Measurements from ENCODE around the gene FSTL5. TPM values are rescaled to one million over a fixed set of nuclear protein-coding genes. Genes with fewer than 3 reads are reported as not detected.

The FSTL5 gene
- total RNA-seq, 1 experiment from 2014 or later: not detected

DNA sequence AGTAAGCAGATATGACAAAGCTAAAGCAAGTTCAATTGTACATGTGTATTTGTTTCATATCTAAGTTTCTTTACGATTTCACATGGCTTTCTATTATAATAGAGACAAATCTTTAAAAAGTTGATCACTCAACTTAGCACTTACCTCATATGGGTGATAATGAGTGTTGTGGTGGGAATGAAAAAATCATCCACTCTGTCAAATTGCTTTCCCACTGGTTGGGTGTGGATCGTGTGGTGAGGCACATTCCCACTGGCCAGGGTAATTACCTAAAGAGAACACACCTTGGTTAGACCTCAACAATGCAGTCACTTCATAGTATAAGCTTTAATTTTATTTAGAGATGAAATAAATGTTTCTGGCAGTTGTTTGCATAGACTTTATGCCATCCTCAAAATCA lies 708.9 kb downstream of the FSTL5 start:
- no peaks in the 10 kb centered on the region for H3K27me3 ChIP-seq (ENCODE audit: insufficient read depth, low read length)
- TF ChIP-seq, protein P1, sequence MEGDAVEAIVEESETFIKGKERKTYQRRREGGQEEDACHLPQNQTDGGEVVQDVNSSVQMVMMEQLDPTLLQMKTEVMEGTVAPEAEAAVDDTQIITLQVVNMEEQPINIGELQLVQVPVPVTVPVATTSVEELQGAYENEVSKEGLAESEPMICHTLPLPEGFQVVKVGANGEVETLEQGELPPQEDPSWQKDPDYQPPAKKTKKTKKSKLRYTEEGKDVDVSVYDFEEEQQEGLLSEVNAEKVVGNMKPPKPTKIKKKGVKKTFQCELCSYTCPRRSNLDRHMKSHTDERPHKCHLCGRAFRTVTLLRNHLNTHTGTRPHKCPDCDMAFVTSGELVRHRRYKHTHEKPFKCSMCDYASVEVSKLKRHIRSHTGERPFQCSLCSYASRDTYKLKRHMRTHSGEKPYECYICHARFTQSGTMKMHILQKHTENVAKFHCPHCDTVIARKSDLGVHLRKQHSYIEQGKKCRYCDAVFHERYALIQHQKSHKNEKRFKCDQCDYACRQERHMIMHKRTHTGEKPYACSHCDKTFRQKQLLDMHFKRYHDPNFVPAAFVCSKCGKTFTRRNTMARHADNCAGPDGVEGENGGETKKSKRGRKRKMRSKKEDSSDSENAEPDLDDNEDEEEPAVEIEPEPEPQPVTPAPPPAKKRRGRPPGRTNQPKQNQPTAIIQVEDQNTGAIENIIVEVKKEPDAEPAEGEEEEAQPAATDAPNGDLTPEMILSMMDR (conservative IDR thresholded peaks at IDR 0.05): no peak
- no peak overlapping the region for H2BK5ac ChIP-seq (ENCODE audit: insufficient read length, low read length)
- H3K23me2 ChIP-seq (ENCODE audit: insufficient read length, low read depth, low read length, poor library complexity, severe bottlenecking): no peaks in the 10 kb centered on the region
- H2BK12ac ChIP-seq (ENCODE audit: insufficient read length, low read depth, low read length): no peak overlapping the region
- no peak overlapping the region for H3K4ac ChIP-seq (ENCODE audit: low read depth, low read length)
- H3K14ac ChIP-seq (ENCODE audit: insufficient read depth, low read length): no peak overlapping the region
- no peak overlapping the region for H3K4me2 ChIP-seq (ENCODE audit: insufficient read depth, insufficient read length, low read length)
- H2BK20ac ChIP-seq (ENCODE audit: low read depth, low read length, poor library complexity, severe bottlenecking): no peak overlapping the region
- H4K5ac ChIP-seq (ENCODE audit: insufficient read length, low read depth, low read length): no peak overlapping the region
- H2AFZ ChIP-seq (ENCODE audit: low read length): no peak overlapping the region
- Mint-ChIP-seq H3K4me1 (0 out of 4 replicates have a peak, but pooled peaks cover 0 to 4% of the 10 kb centered on the region in 2 experiments), H3K27me3 (ENCODE audit: low read depth) (no peaks in the 10 kb centered on the region), H3K9me3 (no peaks in the 10 kb centered on the region), H3K36me3 (ENCODE audit: insufficient read depth in 1 of 3, low read depth in 3 of 3) (no peaks in the 10 kb centered on the region), H3K4me3 (no peak overlapping the region), H3K27ac (no peak overlapping the region)
- no peak overlapping the region for H2BK15ac ChIP-seq (ENCODE audit: low read depth, low read length)
- H3K27ac ChIP-seq (ENCODE audit: insufficient read length, low read depth, low read length): no peak overlapping the region
- H3T11ph ChIP-seq (ENCODE audit: low read length): no peak overlapping the region
- H3K79me1 ChIP-seq (ENCODE audit: insufficient read depth, low read depth, low read length, poor library complexity, severe bottlenecking): no peaks in the 10 kb centered on the region
- H3K9me3 ChIP-seq (ENCODE audit: control insufficient read depth, low read depth, low read length): no peaks in the 10 kb centered on the region
- no peak for DNase-seq
- H3K4me1 ChIP-seq (ENCODE audit: insufficient read depth, low read length): no peaks in the 10 kb centered on the region
- H3K18ac ChIP-seq (ENCODE audit: insufficient read length, low read depth, low read length): no peak overlapping the region
- no peak overlapping the region for H3K56ac ChIP-seq (ENCODE audit: insufficient read length, low read depth, low read length)
- WGBS (ENCODE audit: extremely low coverage, insufficient read length, low lambda C conversion rate): no CpG with 5 or more reads among the region's 2 CpGs
- H3K9ac ChIP-seq (ENCODE audit: extremely low read depth, insufficient read length, low read length): no peak overlapping the region
- H2BK120ac ChIP-seq (ENCODE audit: low read depth, low read length, poor library complexity, severe bottlenecking): no peak overlapping the region
- no peak overlapping the region for H4K8ac ChIP-seq (replicated peaks; ENCODE audit: insufficient read length, low read depth, low read length)
- H4K91ac ChIP-seq (ENCODE audit: insufficient read length, low read depth, low read length): no peak overlapping the region
- H3K23ac ChIP-seq (ENCODE audit: insufficient read length, low read depth, low read length): no peak overlapping the region
- no peak overlapping the region for H2AK5ac ChIP-seq (ENCODE audit: insufficient read length, low read length)
- no peaks in the 10 kb centered on the region for H4K20me1 ChIP-seq (ENCODE audit: control insufficient read depth, insufficient read depth, insufficient read length)
- H3K79me2 ChIP-seq (ENCODE audit: insufficient read depth, low read length): no peaks in the 10 kb centered on the region

All from H9 (cell line).